Tibial nerve (tissue), 4 donors: Measurements from ENCODE around the gene NFAT5. TPM values are rescaled to one million over a fixed set of nuclear protein-coding genes. Genes with fewer than 3 reads are reported as not detected.
"Not testable (repeated sequence)": the region's sequence is repeated elsewhere in the genome, so short reads cannot be mapped to it uniquely, and the experiment has no call there.

Experiments
- DNase-seq, 2 donors: peaks; one replicate each; pipeline ENCODE4 v3.0.0-alpha.2; 2019; ENCODE audit warnings: low spot score in 2 of 2
- H3K27ac ChIP-seq, 4 donors: fragments of 200-600 bp; sonication (generic) in 3 of 4; one replicate each; pipeline ENCODE4 v1.5.1; 2017 to 2019; ENCODE audit warnings: mild to moderate bottlenecking in 1 of 4
- H3K27me3 ChIP-seq, 2 donors: fragments of 200-600 bp; sonication (generic) in 1 of 2; one replicate each; pipeline versions ENCODE4 v1.5.1 to v1.6.0; 2017 to 2019
- H3K36me3 ChIP-seq, 3 donors: fragments of 200-600 bp; sonication (generic); one replicate each; pipeline ENCODE4 v1.5.1; 2018 to 2019
- H3K4me1 ChIP-seq, 4 donors: fragments of 200-600 bp; sonication (generic) in 3 of 4; one replicate each; pipeline ENCODE4 v1.5.1; 2017 to 2019
- H3K4me3 ChIP-seq, 4 donors: fragments of 200-600 bp; sonication (generic) in 3 of 4; one replicate each; pipeline ENCODE4 v1.5.1; 2017 to 2019; ENCODE audit warnings: mild to moderate bottlenecking in 1 of 4, moderate library complexity in 1 of 4
- H3K9me3 ChIP-seq, 4 donors: fragments of 200-600 bp; sonication (generic) in 3 of 4; one replicate each; pipeline ENCODE4 v1.5.1; 2017 to 2019
- EP300 ChIP-seq, 2 donors: sonication (generic); formaldehyde crosslinking; IDR thresholded peaks; one replicate each; pipeline ENCODE4 v1.6.1; 2017; ENCODE audit warnings: antibody characterized with exemption in 2 of 2, mild to moderate bottlenecking in 1 of 2
- POLR2A ChIP-seq, 2 donors: fragments of 450-650 bp; IDR thresholded peaks; one replicate each; pipeline ENCODE4 v1.6.1; 2017; ENCODE audit warnings: antibody characterized with exemption in 2 of 2, mild to moderate bottlenecking in 2 of 2, moderate library complexity in 2 of 2
- WGBS, 2 donors: methylation state at CpG; one replicate each; pipeline ENCODE4 v1.1.5; 2018; 5-methylcytosine and 5-hydroxymethylcytosine counted together
- total RNA-seq, 4 donors: library from RNA; depleted of rRNA; stranded (reverse); fragments of >200 nt; gene quantifications; one replicate each; pipeline ENCODE4 v1.1.0, GENCODE V29; 2016
- TF ChIP-seq, protein P1 (sequence below), 5 experiments: fragments of 200-600 bp in 3 of 5; fragments of 450-650 bp in 2 of 5; sonication (generic) in 3 of 5; IDR thresholded peaks; one replicate each; pipeline ENCODE4 v1.5.1; 2016 to 2019; ENCODE audit warnings: antibody characterized with exemption in 5 of 5, mild to moderate bottlenecking in 3 of 5, moderate library complexity in 2 of 5

NFAT5 gene
- total RNA-seq, 4 donors from 2014 or later, result 53.2 to 61.4 (median 57.5) TPM

DNA sequence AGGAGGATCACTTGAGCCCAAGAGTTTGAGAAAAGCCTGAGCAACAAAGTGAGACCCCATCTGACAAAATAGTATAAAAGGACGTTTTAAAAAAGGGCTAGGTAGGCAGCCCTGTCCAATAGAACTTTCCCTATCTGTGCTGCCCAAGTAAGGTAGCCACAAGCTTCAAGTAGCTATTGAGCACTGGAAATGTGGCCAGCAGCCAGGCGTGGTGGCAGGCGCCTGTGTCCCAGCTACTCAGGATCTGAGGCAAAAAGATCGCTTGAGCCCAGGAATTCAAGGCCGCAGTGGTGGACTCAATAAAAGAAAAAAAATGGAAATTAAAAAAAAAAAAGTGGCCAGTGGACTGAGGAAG is 162.1 kb downstream of the NFAT5 start:
- Histone ChIP-seq H3K4me3 (no peak overlapping the region), H3K4me1 (peaks cover 0 to 25% (median 12%) of the 10 kb centered on the region in 4 donors), H3K27me3 (no peaks in the 10 kb centered on the region), H3K9me3 (no peaks in the 10 kb centered on the region), H3K36me3 (no peaks in the 10 kb centered on the region), H3K27ac (peak overlapping the region in 3 of 4 donors; percentile 75 to 83 (median 79))
- DNase-seq, result no peak
- WGBS, 2 donors, result 89 to 97% methylated on average over 5 of the region's 5 CpGs
- TF ChIP-seq, protein P1, sequence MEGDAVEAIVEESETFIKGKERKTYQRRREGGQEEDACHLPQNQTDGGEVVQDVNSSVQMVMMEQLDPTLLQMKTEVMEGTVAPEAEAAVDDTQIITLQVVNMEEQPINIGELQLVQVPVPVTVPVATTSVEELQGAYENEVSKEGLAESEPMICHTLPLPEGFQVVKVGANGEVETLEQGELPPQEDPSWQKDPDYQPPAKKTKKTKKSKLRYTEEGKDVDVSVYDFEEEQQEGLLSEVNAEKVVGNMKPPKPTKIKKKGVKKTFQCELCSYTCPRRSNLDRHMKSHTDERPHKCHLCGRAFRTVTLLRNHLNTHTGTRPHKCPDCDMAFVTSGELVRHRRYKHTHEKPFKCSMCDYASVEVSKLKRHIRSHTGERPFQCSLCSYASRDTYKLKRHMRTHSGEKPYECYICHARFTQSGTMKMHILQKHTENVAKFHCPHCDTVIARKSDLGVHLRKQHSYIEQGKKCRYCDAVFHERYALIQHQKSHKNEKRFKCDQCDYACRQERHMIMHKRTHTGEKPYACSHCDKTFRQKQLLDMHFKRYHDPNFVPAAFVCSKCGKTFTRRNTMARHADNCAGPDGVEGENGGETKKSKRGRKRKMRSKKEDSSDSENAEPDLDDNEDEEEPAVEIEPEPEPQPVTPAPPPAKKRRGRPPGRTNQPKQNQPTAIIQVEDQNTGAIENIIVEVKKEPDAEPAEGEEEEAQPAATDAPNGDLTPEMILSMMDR (IDR thresholded peaks at IDR 0.05), result no peak
- TF ChIP-seq POLR2A (IDR thresholded peaks at IDR 0.05), result no peak
- TF ChIP-seq EP300 (IDR thresholded peaks at IDR 0.05), result no peak

DNA sequence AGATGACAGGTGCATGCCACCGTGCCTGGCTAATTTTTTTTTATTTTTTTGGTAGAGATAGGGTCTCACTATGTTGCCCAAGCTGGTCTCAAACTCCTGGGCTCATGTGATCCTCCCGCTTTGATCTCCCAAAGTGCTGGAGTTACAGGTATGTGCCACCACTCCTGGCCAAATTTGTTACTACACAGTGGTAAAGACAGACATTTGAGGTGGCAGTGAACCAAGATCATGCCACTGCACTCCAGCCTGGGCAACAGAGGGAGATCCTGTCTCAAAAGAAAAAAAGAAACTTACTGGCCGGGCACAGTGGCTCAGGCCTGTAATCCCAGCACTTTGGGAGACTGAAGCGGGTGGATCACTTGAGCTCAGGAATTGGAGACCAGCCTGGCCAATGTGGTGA is 163.3 kb downstream of the NFAT5 start:
- peaks cover 0 to 25% (median 12%) of the 10 kb centered on the region in 4 donors for H3K4me1 ChIP-seq
- not testable (repeated sequence) for H3K36me3 ChIP-seq, H3K9me3 ChIP-seq, H3K27me3 ChIP-seq, H3K4me3 ChIP-seq, DNase-seq, H3K27ac ChIP-seq
- WGBS, 2 donors, result 73 to 79% methylated on average over 4 of the region's 4 CpGs

DNA sequence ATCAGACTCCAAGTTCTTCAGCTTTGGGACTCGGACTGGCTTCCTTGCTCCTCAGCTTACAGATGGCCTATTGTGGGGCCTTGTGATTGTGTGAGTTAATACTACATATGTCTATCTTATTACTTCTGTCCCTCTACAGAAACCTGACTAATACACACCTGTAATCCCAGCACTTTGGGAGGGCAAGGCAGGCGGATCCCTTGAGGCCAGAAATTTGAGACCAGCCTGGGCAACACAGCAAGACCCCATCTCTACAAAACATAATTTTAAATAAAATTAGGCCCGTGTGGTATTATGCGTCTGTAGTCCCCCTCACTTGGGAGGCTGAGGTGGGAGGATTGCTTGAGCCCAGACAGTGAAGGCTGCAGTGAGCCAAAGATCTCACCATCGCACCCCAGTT is 165.5 kb downstream of the NFAT5 start:
- H3K27ac ChIP-seq, H3K36me3 ChIP-seq, H3K9me3 ChIP-seq, H3K4me3 ChIP-seq, H3K27me3 ChIP-seq, DNase-seq: not testable (repeated sequence)
- peaks cover 0 to 12% (median 8%) of the 10 kb centered on the region in 4 donors for H3K4me1 ChIP-seq
- 78 to 79% methylated on average over 5 of the region's 5 CpGs for WGBS, 2 donors

DNA sequence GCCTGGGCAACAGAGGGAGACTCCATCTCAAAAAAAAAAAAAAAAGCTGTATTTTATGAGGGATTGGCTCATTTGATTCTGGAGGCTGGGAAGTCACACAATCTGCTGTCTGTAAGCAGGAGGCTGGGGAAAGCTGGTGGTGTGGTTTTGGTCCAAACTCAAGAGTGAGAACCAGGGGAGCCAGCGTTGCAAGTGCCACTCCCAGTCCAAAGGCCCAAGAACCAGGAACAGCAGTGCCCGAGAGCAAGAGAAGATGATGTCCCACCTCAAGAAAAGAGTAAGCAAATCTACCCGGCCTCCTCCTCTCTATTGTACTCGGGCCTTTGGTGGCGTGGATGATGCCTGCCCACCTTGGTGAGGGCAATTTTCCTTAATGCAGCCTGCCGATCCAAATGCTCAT is 166.3 kb downstream of the NFAT5 start:
- Histone ChIP-seq H3K36me3 (no peaks in the 10 kb centered on the region), H3K27me3 (no peaks in the 10 kb centered on the region), H3K4me1 (peaks cover 0 to 6% (median 4%) of the 10 kb centered on the region in 4 donors), H3K27ac (no peak overlapping the region), H3K9me3 (no peaks in the 10 kb centered on the region), H3K4me3 (no peak overlapping the region)
- DNase-seq, result no peak
- TF ChIP-seq, protein P1 (IDR thresholded peaks at IDR 0.05), result no peak
- TF ChIP-seq EP300 (IDR thresholded peaks at IDR 0.05), result no peak
- TF ChIP-seq POLR2A (IDR thresholded peaks at IDR 0.05), result no peak
- 88 to 92% methylated on average over 6 of the region's 6 CpGs for whole genome bisulfite sequencing, 2 donors

DNA sequence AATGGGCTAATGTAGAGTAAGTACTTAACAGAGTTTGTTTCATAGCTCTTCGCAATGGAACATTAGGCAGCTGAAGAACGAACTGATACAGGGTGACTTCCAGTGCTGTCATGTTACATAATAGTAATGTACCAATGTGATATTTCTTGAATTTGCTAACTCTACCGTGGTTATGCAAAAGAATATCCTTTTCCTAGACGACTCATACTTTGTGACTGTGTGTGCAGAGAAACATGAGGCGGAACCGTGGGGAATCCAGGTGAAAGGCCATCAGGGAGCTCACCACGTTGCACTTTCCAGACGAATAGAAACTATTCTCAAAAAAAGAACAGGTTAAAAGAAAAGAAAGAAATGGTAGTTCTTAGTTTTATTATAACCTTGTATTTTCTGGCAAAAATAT is 175.8 kb downstream of the NFAT5 start:
- TF ChIP-seq, protein P1 (IDR thresholded peaks at IDR 0.05), result no peak
- no peak for TF ChIP-seq EP300 (IDR thresholded peaks at IDR 0.05)
- TF ChIP-seq POLR2A (IDR thresholded peaks at IDR 0.05), result no peak
- Histone ChIP-seq H3K27me3 (no peaks in the 10 kb centered on the region), H3K4me3 (no peak overlapping the region), H3K9me3 (no peaks in the 10 kb centered on the region), H3K4me1 (peaks cover 0 to 14% (median 0%) of the 10 kb centered on the region in 4 donors), H3K36me3 (peaks cover 0 to 69% (median 3%) of the 10 kb centered on the region in 3 donors), H3K27ac (peak overlapping the region in 1 of 4 donors; percentile 47)
- WGBS, 2 donors, result 55 to 71% methylated on average over 8 of the region's 8 CpGs
- DNase-seq, result no peak

DNA sequence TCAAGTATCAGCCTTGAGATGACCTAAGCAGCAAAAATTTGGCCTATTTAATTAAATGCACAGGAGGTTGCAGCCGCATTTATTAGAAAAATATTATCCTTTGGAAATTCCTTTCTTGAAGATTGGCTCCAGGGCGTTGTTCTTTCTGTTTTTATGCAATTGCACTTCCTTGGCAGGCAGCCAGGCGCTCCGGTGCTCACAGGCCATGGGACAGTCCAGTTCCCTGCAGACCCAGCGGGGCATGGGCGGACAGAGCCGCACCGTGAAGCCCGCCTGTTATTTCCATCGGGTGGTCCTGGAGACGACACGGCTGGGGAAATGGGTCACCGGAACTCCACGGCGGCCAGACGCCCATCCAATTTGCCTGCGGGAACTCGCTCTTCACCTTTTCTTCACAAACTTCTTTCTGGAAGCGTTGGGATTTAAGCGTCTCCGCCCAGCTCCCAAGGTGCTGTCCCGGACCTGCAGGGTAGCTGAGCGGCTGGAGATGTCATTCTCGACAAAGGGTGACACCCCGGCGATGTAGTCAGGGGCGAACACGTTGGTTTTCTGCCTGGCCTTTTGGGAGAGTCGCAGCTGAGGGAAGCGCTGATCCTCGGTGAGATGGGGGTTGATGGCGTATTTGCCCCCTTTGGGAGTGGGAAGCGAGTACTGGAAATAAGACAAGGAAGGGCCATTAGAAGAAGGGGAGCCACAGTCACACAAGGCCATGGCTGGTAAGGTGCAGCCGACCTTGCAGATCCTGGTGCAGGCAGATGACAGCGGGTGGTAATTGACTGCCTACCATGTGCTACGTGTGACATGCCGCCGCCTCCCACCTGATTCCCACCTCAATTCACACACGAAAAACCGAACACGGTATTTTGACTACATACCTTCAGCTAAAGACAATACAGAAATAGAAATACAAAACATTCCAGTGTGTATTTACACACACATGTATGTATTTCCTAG is 176.5 kb downstream of the NFAT5 start:
- Histone ChIP-seq H3K9me3 (no peaks in the 10 kb centered on the region), H3K36me3 (peaks cover 0 to 76% (median 3%) of the 10 kb centered on the region in 3 donors), H3K4me1 (peaks cover 0 to 14% (median 0%) of the 10 kb centered on the region in 4 donors), H3K4me3 (no peak overlapping the region), H3K27ac (peak overlapping the region in 2 of 4 donors; percentile 9 to 13), H3K27me3 (no peaks in the 10 kb centered on the region)
- DNase-seq, result peak; percentile 86 to 91
- TF ChIP-seq EP300 (IDR thresholded peaks at IDR 0.05), result peak in 1 of 2 donors; percentile 16
- TF ChIP-seq, protein P1 (IDR thresholded peaks at IDR 0.05), result no peak
- TF ChIP-seq POLR2A (IDR thresholded peaks at IDR 0.05), result no peak
- WGBS, 2 donors, result 72 to 82% methylated on average over 41 of the region's 41 CpGs
